Kidney epithelial cell (primary cell): ENCODE measurements around the gene ECE1. TPM values are rescaled to one million over a fixed set of nuclear protein-coding genes. Genes with fewer than 3 reads are reported as not detected.

Experiments used
- DNase-seq: peaks from one replicate; pipeline ENCODE4 v3.0.0-alpha.2; 2010; ENCODE audit warnings: low read depth
- H3K27me3 ChIP-seq: 2 replicates; pipeline ENCODE4 v1.6.0; 2011; ENCODE audit warnings: low read length; ENCODE audit not compliant: control insufficient read depth, insufficient read depth
- H3K36me3 ChIP-seq: 2 replicates; pipeline ENCODE4 v1.5.1; 2011; ENCODE audit warnings: low read length; ENCODE audit not compliant: control insufficient read depth, insufficient read depth
- H3K4me3 ChIP-seq: 2 replicates; pipeline ENCODE4 v1.5.1; 2011; ENCODE audit warnings: low read depth, mild to moderate bottlenecking, control low read depth, low read length
- CTCF ChIP-seq: IDR thresholded peaks from 2 replicates; pipeline ENCODE4 v1.5.1; 2011; ENCODE audit warnings: mild to moderate bottlenecking, moderate library complexity, low read length, control low read depth, inconsistent platforms; ENCODE audit not compliant: insufficient read depth, poor library complexity, severe bottlenecking
- total RNA-seq: library from RNA; depleted of rRNA; stranded (reverse); fragments of >200 nt; gene quantifications from 2 replicates; pipeline ENCODE4 v1.2.3, GENCODE V29; 2015

Gene ECE1
- total RNA-seq, 1 donor from 2014 or later: 181 TPM

- no peak for DNase-seq
- H3K36me3 ChIP-seq: peaks cover 2% of the 10 kb centered on the region
- no peaks in the 10 kb centered on the region for H3K27me3 ChIP-seq
- no peak for TF ChIP-seq CTCF
- no peak overlapping the region for H3K4me3 ChIP-seq
Measured at GRCh38 chr1:21318057-21318713, 27.9 kb upstream of the ECE1 start.

DNA sequence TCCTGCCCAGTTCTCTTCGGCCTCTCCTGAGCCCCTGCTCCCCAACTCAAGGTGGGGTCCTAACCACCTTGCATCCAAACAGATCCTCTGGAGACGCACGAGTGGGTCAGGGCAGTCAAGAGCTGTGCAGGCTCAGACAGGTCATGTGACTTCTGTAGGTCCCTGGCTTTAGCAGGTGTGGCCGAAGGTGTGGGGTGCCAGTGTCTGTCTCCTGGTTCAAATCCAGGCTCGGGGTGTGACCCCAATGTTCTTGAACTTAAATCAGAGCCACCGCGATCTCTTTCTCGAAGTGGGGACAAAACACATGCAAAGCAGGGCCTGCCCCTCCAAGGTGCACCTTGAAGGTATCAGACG is 27.4 kb upstream of the ECE1 start:
- Histone ChIP-seq H3K36me3 (peaks cover 2% of the 10 kb centered on the region), H3K4me3 (no peak overlapping the region), H3K27me3 (no peaks in the 10 kb centered on the region)
- no peak for TF ChIP-seq CTCF
- DNase-seq: no peak

- Histone ChIP-seq H3K27me3 (no peaks in the 10 kb centered on the region), H3K4me3 (no peak overlapping the region), H3K36me3 (peaks cover 2% of the 10 kb centered on the region)
- DNase-seq: no peak
- TF ChIP-seq CTCF: no peak
Measured at GRCh38 chr1:21317035-21317689, 26.9 kb upstream of the ECE1 start.

DNA sequence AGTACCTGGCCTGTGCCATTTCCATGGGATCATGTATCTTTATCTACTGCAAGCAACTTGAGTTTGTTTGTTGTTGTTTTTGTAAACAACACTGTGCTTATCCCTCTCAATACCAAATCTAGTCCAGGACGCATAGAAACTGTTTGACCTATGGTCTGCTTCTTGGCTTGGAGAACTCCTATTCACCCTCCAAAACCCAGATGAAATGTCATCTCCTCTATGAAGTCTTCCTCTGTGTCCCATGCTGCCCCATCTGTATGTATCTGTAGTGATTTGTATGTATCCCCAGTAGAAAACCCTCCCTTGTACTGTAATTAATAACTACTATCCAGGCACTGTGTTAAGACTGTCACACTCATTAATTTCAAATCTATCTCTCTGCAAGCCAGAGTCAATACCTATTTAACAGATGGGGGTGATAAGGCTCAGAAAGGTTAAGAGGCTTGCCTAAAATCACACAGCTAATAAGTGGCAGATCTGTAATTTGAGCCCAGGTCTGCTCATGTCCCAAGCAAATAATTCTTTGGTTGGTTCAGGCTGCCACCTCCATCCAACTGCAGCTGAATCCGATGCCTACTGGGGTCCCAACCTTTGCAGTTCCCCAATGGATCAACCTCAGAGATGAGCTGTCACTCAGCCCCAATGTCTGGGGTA is 24.6 kb upstream of the ECE1 start:
- no peak for DNase-seq
- Histone ChIP-seq H3K4me3 (no peak overlapping the region), H3K36me3 (peaks cover 2% of the 10 kb centered on the region), H3K27me3 (no peaks in the 10 kb centered on the region)
- no peak for TF ChIP-seq CTCF

GRCh38 chr1:21313886-21314721 is 23.8 kb upstream of the ECE1 start:
- DNase-seq: no peak
- H3K27me3 ChIP-seq: no peaks in the 10 kb centered on the region
- no peak overlapping the region for H3K4me3 ChIP-seq
- no peak for TF ChIP-seq CTCF
- peaks cover 2% of the 10 kb centered on the region for H3K36me3 ChIP-seq
